ENCODE data around the gene FRMD6.

FRMD6 gene

GRCh38 chr14:51651388-51652167, at the start of gene FRMD6:
TSS of gene FRMD6 (plus strand) at chr14:51651910. CDS start at chr14:51689837, 37,927 bp downstream.
- TF ChIP-seq ZFP3 (CRISPR knock-in tag; IDR thresholded peaks at IDR 0.05) (peak; percentile 57; the same call in 1 of the 2 replicates), CSDC2 (CRISPR knock-in tag; IDR thresholded peaks at IDR 0.05) (peak; percentile 44; the same call in 1 of the 2 replicates), GLIS3 (CRISPR knock-in tag; IDR thresholded peaks at IDR 0.05) (no peak), TSHZ2 (CRISPR knock-in tag; IDR thresholded peaks at IDR 0.05) (peak; percentile 45; the same call in 1 of the 2 replicates), PATZ1 (CRISPR knock-in tag; IDR thresholded peaks at IDR 0.05; ENCODE audit: borderline replicate concordance) (no peak)
- peak; percentile 77 for ATAC-seq

- ATAC-seq: peak; percentile 6; the same call in 1 of the 3 replicates
- TF ChIP-seq CSDC2 (CRISPR knock-in tag; IDR thresholded peaks at IDR 0.05) (no peak), CSRNP3 (CRISPR knock-in tag; IDR thresholded peaks at IDR 0.05) (no peak), ARNTL (CRISPR knock-in tag; IDR thresholded peaks at IDR 0.05; ENCODE audit: borderline replicate concordance, low read depth) (no peak), ZNF8 (CRISPR knock-in tag; IDR thresholded peaks at IDR 0.05) (no peak), TCF4 (CRISPR knock-in tag; IDR thresholded peaks at IDR 0.05; ENCODE audit: borderline replicate concordance) (no peak), RARB (CRISPR knock-in tag; IDR thresholded peaks at IDR 0.05) (no peak), BACH2 (CRISPR knock-in tag; IDR thresholded peaks at IDR 0.05; ENCODE audit: borderline replicate concordance) (no peak), ZC3H10 (CRISPR knock-in tag; IDR thresholded peaks at IDR 0.05) (no peak), ISL1 (CRISPR knock-in tag; IDR thresholded peaks at IDR 0.05) (no peak), SNAI2 (CRISPR knock-in tag; IDR thresholded peaks at IDR 0.05) (no peak), ZFP30 (CRISPR knock-in tag; IDR thresholded peaks at IDR 0.05) (no peak), ZNF565 (CRISPR knock-in tag; conservative IDR thresholded peaks at IDR 0.05; ENCODE audit: low read depth) (no peak)
These were observed 49.4 kb upstream of the FRMD6 start for GRCh38 chr14:51602310-51602709.

- no peak for TF ChIP-seq TCF4 (CRISPR knock-in tag; IDR thresholded peaks at IDR 0.05; ENCODE audit: borderline replicate concordance)
- TF ChIP-seq ZFP3 (CRISPR knock-in tag; IDR thresholded peaks at IDR 0.05): no peak
- TF ChIP-seq SNAI2 (CRISPR knock-in tag; IDR thresholded peaks at IDR 0.05): no peak
- no peak for TF ChIP-seq GLIS3 (CRISPR knock-in tag; IDR thresholded peaks at IDR 0.05)
- TF ChIP-seq ISL1 (CRISPR knock-in tag; IDR thresholded peaks at IDR 0.05): no peak
- TF ChIP-seq ZNF565 (CRISPR knock-in tag; conservative IDR thresholded peaks at IDR 0.05; ENCODE audit: low read depth): no peak
- TF ChIP-seq ARNTL (CRISPR knock-in tag; IDR thresholded peaks at IDR 0.05; ENCODE audit: borderline replicate concordance, low read depth): no peak
- TF ChIP-seq ZNF8 (CRISPR knock-in tag; IDR thresholded peaks at IDR 0.05): no peak
- no peak for TF ChIP-seq CSRNP3 (CRISPR knock-in tag; IDR thresholded peaks at IDR 0.05)
- no peak for TF ChIP-seq PPARA (CRISPR knock-in tag; IDR thresholded peaks at IDR 0.05; ENCODE audit: borderline replicate concordance)
- no peak for TF ChIP-seq OSR1 (CRISPR knock-in tag; IDR thresholded peaks at IDR 0.05)
- no peak for TF ChIP-seq TOX (CRISPR knock-in tag; IDR thresholded peaks at IDR 0.05; ENCODE audit: borderline replicate concordance)
- TF ChIP-seq PATZ1 (CRISPR knock-in tag; IDR thresholded peaks at IDR 0.05; ENCODE audit: borderline replicate concordance): no peak
- TF ChIP-seq ESRRG (CRISPR knock-in tag; IDR thresholded peaks at IDR 0.05): no peak
- TF ChIP-seq CREB5 (CRISPR knock-in tag; IDR thresholded peaks at IDR 0.05; ENCODE audit: low read depth): no peak
- no peak for TF ChIP-seq RARB (CRISPR knock-in tag; IDR thresholded peaks at IDR 0.05)
- TF ChIP-seq BACH2 (CRISPR knock-in tag; IDR thresholded peaks at IDR 0.05; ENCODE audit: borderline replicate concordance): no peak
- TF ChIP-seq ZFP30 (CRISPR knock-in tag; IDR thresholded peaks at IDR 0.05): no peak
- TF ChIP-seq POU6F1 (CRISPR knock-in tag; IDR thresholded peaks at IDR 0.05; ENCODE audit: borderline replicate concordance, low read depth): no peak
- TF ChIP-seq ZC3H10 (CRISPR knock-in tag; IDR thresholded peaks at IDR 0.05): no peak
- no peak for ATAC-seq
These were observed 48.2 kb upstream of the FRMD6 start for GRCh38 chr14:51603495-51603894.

All from SK-N-SH treated with all-trans-retinoic acid at 6 μM for 48 hours (cell line).